GM12891 (cell line): ENCODE data around the gene PRKAG1.

Experiments used
- PAX5 ChIP-seq: IDR thresholded peaks from 2 replicates; pipeline ENCODE4 v1.6.1; 2011; ENCODE audit warnings: low read length, moderate library complexity, mild to moderate bottlenecking; ENCODE audit not compliant: insufficient read depth, severe bottlenecking
- POLR2A ChIP-seq: IDR thresholded peaks from 2 replicates; pipeline ENCODE4 v1.6.1; 2011; ENCODE audit warnings: low read depth, low read length, control low read depth
- POLR2AphosphoS5 ChIP-seq: IDR thresholded peaks from 2 replicates; pipeline ENCODE4 v1.6.1; 2011; ENCODE audit warnings: low read depth, low read length, control low read depth
- POU2F2 ChIP-seq: IDR thresholded peaks from 2 replicates; pipeline ENCODE4 v1.6.1; 2011; ENCODE audit warnings: low read depth, mild to moderate bottlenecking, control low read depth, low read length, moderate library complexity
- SPI1 ChIP-seq: IDR thresholded peaks from 2 replicates; pipeline ENCODE4 v1.6.1; 2011; ENCODE audit warnings: low read depth, low read length, control low read depth
- TAF1 ChIP-seq: IDR thresholded peaks from 2 replicates; pipeline ENCODE4 v1.6.1; 2011; ENCODE audit warnings: low read depth, low read length, control low read depth

DNA sequence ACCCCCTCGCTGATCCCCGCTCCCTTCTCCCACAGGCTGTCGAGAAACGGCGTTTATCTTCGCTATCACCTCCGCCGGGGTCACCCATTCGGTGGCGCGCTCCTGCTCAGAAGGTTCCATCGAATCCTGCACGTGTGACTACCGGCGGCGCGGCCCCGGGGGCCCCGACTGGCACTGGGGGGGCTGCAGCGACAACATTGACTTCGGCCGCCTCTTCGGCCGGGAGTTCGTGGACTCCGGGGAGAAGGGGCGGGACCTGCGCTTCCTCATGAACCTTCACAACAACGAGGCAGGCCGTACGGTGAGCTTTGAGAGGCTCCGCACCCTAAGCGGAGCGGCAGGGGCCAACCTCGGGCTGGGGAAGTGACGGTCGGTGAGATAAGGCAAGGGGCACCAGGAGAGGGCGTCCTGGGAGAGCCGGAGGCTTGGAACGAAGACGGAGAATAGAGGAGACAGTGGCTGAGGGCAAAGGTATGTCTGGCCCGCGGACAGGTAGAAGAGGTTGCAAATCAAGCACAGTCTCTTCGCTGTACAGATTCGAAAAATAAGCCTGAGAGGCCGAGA is 38.1 kb downstream of the PRKAG1 start:
- TF ChIP-seq POLR2AphosphoS5 (no peak), POLR2A (no peak), TAF1 (no peak), PAX5 (no peak), SPI1 (no peak), POU2F2 (no peak)
